GM21367 (cell line): ENCODE data around the gene AWAT2.
"Not testable (repeated sequence)": the region's sequence is repeated elsewhere in the genome, so short reads cannot be mapped to it uniquely, and the experiment has no call there.

Source experiments
- ATAC-seq: cut with Tn5 transposase; IDR thresholded peaks from one replicate; pipeline ENCODE4 v1.9.1; 2021; ENCODE audit not compliant: unreplicated experiment

The AWAT2 gene

DNA sequence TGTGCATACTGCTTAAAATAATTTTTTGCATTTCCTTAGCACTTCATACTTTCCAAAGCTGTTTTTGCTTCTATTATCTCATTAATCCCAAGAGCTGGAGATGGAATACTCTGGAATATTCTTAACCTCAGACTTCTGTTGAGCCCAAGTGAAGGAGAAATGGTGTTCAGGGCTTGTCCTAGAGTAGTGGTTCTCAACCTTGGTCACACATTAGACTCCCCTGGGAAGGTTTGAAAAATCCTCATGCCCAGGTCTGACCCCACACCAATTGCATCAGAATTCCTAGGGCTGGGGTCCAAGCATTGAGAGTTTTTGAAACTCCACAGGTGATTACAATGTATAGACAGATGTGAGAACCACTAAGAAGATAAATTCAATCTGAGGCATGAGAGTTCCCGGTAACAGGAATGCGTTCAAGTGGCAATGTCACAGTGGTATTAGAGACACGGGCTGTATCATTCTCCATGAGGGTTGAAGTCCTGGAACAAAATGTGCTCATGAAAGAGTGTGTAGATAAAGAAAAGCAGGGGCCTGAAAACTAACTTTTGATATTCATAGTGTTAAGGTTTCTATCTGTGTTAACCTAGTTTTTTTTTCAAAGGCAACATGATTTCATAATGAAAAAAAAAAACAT, 47.9 kb downstream of the AWAT2 start:
- no peak for ATAC-seq

- no peak for ATAC-seq
These were observed 48.5 kb downstream of the AWAT2 start for GRCh38 chrX:70001269-70001668.

GRCh38 chrX:69998299-69998698, 51.4 kb downstream of the AWAT2 start:
- ATAC-seq: not testable (repeated sequence)

DNA sequence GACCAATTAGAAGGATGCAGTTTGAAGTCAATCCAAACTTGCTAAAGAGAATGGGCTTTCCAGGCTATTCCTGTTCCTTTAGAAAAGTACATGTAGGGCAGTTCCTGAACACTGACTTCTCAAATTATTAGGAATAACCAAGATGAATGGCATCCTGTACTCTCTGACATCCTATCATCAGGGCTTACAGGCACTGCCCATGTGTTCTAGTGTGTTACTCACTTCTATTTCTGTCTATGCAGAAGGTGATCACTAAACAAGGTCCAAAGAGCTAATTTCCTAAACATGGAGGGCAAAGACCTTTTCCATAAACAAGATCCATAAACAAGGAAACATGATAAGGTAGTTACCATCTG, 53.6 kb downstream of the AWAT2 start:
- no peak for ATAC-seq

- ATAC-seq: no peak
These were observed 54.2 kb downstream of the AWAT2 start for GRCh38 chrX:69995362-69996112.

DNA sequence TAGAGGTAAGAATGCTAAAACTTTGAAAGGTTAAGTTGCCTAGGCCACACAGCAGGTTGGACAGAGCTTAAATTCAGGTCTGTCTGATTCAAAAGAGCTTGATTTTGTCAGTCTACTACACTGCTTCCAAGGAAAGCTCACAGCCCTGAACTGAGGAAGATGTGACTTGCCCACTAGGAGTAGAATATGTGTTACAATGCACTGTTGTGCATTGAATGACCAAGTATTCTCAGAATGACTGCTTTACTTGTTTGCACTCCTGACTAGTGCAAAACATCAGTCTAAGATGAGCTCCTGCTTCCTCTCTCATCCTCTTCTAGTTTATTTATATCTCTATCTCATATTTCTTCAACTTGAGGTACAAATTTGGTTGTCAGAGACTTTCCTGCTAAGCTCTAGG, 56.2 kb downstream of the AWAT2 start:
- ATAC-seq: no peak

DNA sequence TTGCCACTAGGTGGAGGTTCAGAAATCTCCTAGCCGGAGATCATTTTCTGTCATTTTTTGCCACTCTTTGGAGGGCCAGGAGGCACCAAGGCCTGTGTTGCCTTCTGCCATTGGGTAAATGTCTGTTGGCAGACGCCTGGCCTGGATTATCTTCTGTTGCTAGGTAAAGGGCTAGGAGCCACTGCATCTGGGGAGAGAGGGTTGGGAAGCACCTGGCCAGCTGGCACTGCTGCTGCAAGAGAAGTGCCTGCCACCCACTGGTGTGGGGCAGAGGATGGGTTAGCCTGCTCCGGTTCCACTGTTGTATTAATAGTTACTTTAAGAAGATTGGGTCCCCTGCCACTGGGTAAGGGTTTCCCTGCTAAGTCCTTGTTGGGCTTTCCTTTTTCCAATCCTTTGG, 58.1 kb downstream of the AWAT2 start:
- ATAC-seq: no peak
